Liver (tissue), 3 donors: ENCODE results near the gene PSENEN.

ENCODE experiments used
- FOXA1 ChIP-seq: IDR thresholded peaks from 2 replicates; pipeline ENCODE4 v1.6.1; 2016; ENCODE audit warnings: antibody characterized with exemption
- GABPA ChIP-seq, 2 donors: IDR thresholded peaks in 1 of 2; conservative IDR thresholded peaks in 1 of 2; 2 replicates each; pipeline ENCODE4 v1.6.1; 2016; ENCODE audit warnings: antibody characterized with exemption in 2 of 2, mild to moderate bottlenecking in 1 of 2, moderate library complexity in 1 of 2
- JUND ChIP-seq, 2 donors: IDR thresholded peaks; 2 replicates each; pipeline ENCODE4 v1.6.1; 2016; ENCODE audit warnings: antibody characterized with exemption in 2 of 2
- MAX ChIP-seq: IDR thresholded peaks from 2 replicates; pipeline ENCODE4 v1.6.1; 2016; ENCODE audit warnings: antibody characterized with exemption
- SP1 ChIP-seq: IDR thresholded peaks from 2 replicates; pipeline ENCODE4 v1.6.1; 2018; ENCODE audit warnings: antibody characterized with exemption, mild to moderate bottlenecking
- YY1 ChIP-seq: IDR thresholded peaks from 2 replicates; pipeline ENCODE4 v1.6.1; 2016; ENCODE audit warnings: antibody characterized with exemption, mild to moderate bottlenecking
- TF ChIP-seq, protein P1 (sequence below): fragments of 150-350 bp; IDR thresholded peaks from 2 replicates; pipeline ENCODE4 v1.5.1; 2017; ENCODE audit warnings: improper control_type of control experiment, low read depth, low read length; ENCODE audit not compliant: missing input control
- donor health status: healthy.
- donor health status: healthy.

- no peak for TF ChIP-seq SP1
- TF ChIP-seq, protein P1, sequence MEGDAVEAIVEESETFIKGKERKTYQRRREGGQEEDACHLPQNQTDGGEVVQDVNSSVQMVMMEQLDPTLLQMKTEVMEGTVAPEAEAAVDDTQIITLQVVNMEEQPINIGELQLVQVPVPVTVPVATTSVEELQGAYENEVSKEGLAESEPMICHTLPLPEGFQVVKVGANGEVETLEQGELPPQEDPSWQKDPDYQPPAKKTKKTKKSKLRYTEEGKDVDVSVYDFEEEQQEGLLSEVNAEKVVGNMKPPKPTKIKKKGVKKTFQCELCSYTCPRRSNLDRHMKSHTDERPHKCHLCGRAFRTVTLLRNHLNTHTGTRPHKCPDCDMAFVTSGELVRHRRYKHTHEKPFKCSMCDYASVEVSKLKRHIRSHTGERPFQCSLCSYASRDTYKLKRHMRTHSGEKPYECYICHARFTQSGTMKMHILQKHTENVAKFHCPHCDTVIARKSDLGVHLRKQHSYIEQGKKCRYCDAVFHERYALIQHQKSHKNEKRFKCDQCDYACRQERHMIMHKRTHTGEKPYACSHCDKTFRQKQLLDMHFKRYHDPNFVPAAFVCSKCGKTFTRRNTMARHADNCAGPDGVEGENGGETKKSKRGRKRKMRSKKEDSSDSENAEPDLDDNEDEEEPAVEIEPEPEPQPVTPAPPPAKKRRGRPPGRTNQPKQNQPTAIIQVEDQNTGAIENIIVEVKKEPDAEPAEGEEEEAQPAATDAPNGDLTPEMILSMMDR, result no peak
- TF ChIP-seq MAX, result no peak
- TF ChIP-seq YY1, result no peak
- TF ChIP-seq FOXA1, result no peak
- TF ChIP-seq JUND (IDR thresholded peaks at IDR 0.05), result no peak
- no peak for TF ChIP-seq GABPA (IDR thresholded peaks at IDR 0.05 in 1 of 2, conservative IDR thresholded peaks at IDR 0.05 in 1 of 2)
These were observed 34.6 kb downstream of the PSENEN start for GRCh38 chr19:35780058-35780457.
